C4-2B (cell line): ENCODE measurements around the gene MYEF2.

Source experiments
- CTCF ChIP-seq: fragments of 450-650 bp; conservative IDR thresholded peaks from 2 replicates; pipeline ENCODE4 v1.5.1; 2017; ENCODE audit warnings: mild to moderate bottlenecking
- ZFX ChIP-seq: fragments of 450-650 bp; IDR thresholded peaks from 2 replicates; pipeline ENCODE4 v1.6.1; 2017

GRCh38 chr15:48225771-48226170, 47.7 kb upstream of the MYEF2 start:
- TF ChIP-seq CTCF: no peak
- no peak for TF ChIP-seq ZFX
